SK-N-SH treated with all-trans-retinoic acid at 6 μM for 48 hours (cell line): Measurements from ENCODE around the gene WASF1.

Source experiments
- ATAC-seq: fragments of 200-7000 bp; cut with Tn5 transposase; 3 replicates; pipeline ENCODE4 v1.9.1; 2020; ENCODE audit warnings: mild to moderate bottlenecking, moderate library complexity
- ARNTL ChIP-seq: fragments of 450-650 bp; formaldehyde crosslinking; IDR thresholded peaks from 2 replicates; pipeline ENCODE4 v1.5.0; 2020; ENCODE audit warnings: low read depth, mild to moderate bottlenecking, moderate library complexity, borderline replicate concordance
- BACH2 ChIP-seq: fragments of 250-450 bp; sonication (Bioruptor Pico); IDR thresholded peaks from 2 replicates; pipeline ENCODE4 v1.9.0; 2021; ENCODE audit warnings: mild to moderate bottlenecking, borderline replicate concordance
- CSDC2 ChIP-seq: fragments of 250-450 bp; sonication (Bioruptor Pico); IDR thresholded peaks from 2 replicates; pipeline ENCODE4 v1.5.0; 2020; ENCODE audit warnings: mild to moderate bottlenecking, moderate library complexity
- ESRRG ChIP-seq: fragments of 250-450 bp; sonication (Bioruptor Pico); IDR thresholded peaks from 2 replicates; pipeline ENCODE4 v1.6.1; 2021; ENCODE audit warnings: mild to moderate bottlenecking
- ISL1 ChIP-seq: fragments of 250-450 bp; sonication (Bioruptor Pico); IDR thresholded peaks from 2 replicates; pipeline ENCODE4 v2.1.2; 2022; ENCODE audit warnings: mild to moderate bottlenecking, moderate library complexity
- OSR1 ChIP-seq: fragments of 250-450 bp; sonication (Bioruptor Pico); IDR thresholded peaks from 2 replicates; pipeline ENCODE4 v1.8.0; 2022; ENCODE audit warnings: moderate library complexity, mild to moderate bottlenecking, inconsistent platforms
- PPARA ChIP-seq: fragments of 250-450 bp; sonication (Bioruptor Pico); IDR thresholded peaks from 2 replicates; pipeline ENCODE4 v1.5.0; 2020; ENCODE audit warnings: mild to moderate bottlenecking, borderline replicate concordance
- RARB ChIP-seq: fragments of 250-450 bp; sonication (Bioruptor Pico); IDR thresholded peaks from 2 replicates; pipeline ENCODE4 v1.8.0; 2021; ENCODE audit warnings: mild to moderate bottlenecking, moderate library complexity
- SNAI2 ChIP-seq: fragments of 250-450 bp; sonication (Bioruptor Pico); IDR thresholded peaks from 2 replicates; pipeline ENCODE4 v1.5.0; 2020; ENCODE audit warnings: mild to moderate bottlenecking, moderate library complexity
- TCF4 ChIP-seq: fragments of 250-450 bp; sonication (Bioruptor Pico); IDR thresholded peaks from 2 replicates; pipeline ENCODE4 v1.8.0; 2021; ENCODE audit warnings: mild to moderate bottlenecking, moderate library complexity, borderline replicate concordance
- TOX ChIP-seq: fragments of 250-450 bp; sonication (Bioruptor Pico); IDR thresholded peaks from 2 replicates; pipeline ENCODE4 v1.8.0; 2021; ENCODE audit warnings: mild to moderate bottlenecking, moderate library complexity, borderline replicate concordance
- ZC3H10 ChIP-seq: fragments of 250-450 bp; sonication (Bioruptor Pico); IDR thresholded peaks from 2 replicates; pipeline ENCODE4 v1.5.1; 2021; ENCODE audit warnings: mild to moderate bottlenecking, moderate library complexity
- ZFP3 ChIP-seq: fragments of 250-450 bp; sonication (Bioruptor Pico); IDR thresholded peaks from 2 replicates; pipeline ENCODE4 v1.5.0; 2020; ENCODE audit warnings: mild to moderate bottlenecking, moderate library complexity
- ZFP30 ChIP-seq: fragments of 450-650 bp; formaldehyde crosslinking; IDR thresholded peaks from 2 replicates; pipeline ENCODE4 v1.5.0; 2022; ENCODE audit warnings: mild to moderate bottlenecking, moderate library complexity
- ZNF565 ChIP-seq: fragments of 450-650 bp; formaldehyde crosslinking; conservative IDR thresholded peaks from 2 replicates; pipeline ENCODE4 v1.5.0; 2020; ENCODE audit warnings: low read depth, mild to moderate bottlenecking, moderate library complexity
- ZNF8 ChIP-seq: fragments of 450-650 bp; formaldehyde crosslinking; IDR thresholded peaks from 2 replicates; pipeline ENCODE4 v1.5.0; 2020; ENCODE audit warnings: mild to moderate bottlenecking, moderate library complexity
- TF ChIP-seq, protein P1 (sequence below): fragments of 250-450 bp; sonication (Bioruptor Pico); IDR thresholded peaks from 2 replicates; pipeline ENCODE4 v1.8.0; 2021; ENCODE audit warnings: low read depth, mild to moderate bottlenecking, moderate library complexity, borderline replicate concordance
- TF ChIP-seq, protein P2 (sequence below): fragments of 250-450 bp; sonication (Bioruptor Pico); IDR thresholded peaks from 2 replicates; pipeline ENCODE4 v1.5.1; 2021; ENCODE audit warnings: mild to moderate bottlenecking, moderate library complexity
- TF ChIP-seq, protein P3 (sequence below): fragments of 250-450 bp; sonication (Bioruptor Pico); IDR thresholded peaks from 2 replicates; pipeline ENCODE4 v1.5.1; 2020; ENCODE audit warnings: low read depth, mild to moderate bottlenecking, moderate library complexity
- TF ChIP-seq, protein P4 (sequence below): fragments of 250-450 bp; sonication (Bioruptor Pico); IDR thresholded peaks from 2 replicates; pipeline ENCODE4 v1.8.0; 2020; ENCODE audit warnings: mild to moderate bottlenecking, moderate library complexity, borderline replicate concordance

WASF1 gene

DNA sequence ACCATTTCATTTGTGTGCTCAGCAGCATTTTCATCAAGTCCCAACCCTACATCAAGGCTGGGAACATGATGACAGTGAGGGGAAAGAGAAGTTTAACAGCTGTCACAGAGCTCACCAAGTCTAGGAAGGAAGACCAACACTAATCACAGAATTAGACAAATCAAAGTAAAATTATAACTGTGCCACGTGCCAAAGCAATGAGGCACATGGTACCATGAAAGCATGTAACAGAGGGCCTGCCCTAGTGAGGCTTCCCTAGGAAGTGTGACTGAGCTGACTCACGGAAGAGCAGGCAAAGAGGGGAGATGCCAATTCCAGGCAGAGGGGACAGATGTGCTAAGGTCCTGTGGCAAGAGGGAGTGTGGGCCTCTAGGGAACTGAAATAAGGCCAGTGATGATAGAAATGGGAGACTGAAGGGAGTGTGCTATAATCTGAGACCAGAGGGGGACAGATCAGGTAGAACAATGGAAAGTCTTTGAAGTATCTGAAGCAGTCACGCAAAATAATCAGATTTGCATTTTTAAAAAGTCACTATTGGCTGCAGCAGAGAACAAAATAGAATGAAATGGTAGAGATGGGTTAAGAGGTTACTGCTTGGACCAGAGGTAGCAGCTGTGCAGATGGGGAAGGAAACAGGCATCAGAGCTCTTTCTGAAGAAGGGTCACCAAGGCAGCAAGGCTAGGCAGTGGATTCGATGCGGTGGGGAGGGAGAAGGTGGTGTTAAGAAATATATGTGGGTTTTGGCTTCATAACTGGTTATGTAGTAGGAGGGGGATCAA is 114.5 kb downstream of the WASF1 start:
- TF ChIP-seq ZFP3 (CRISPR knock-in tag) (no peak), ZNF8 (no peak), ZNF565 (CRISPR knock-in tag) (no peak), ZFP30 (CRISPR knock-in tag) (no peak), ZC3H10 (CRISPR knock-in tag) (no peak), ISL1 (CRISPR knock-in tag) (no peak), SNAI2 (no peak), RARB (CRISPR knock-in tag) (no peak), TOX (CRISPR knock-in tag) (no peak), OSR1 (no peak), PPARA (no peak), TCF4 (CRISPR knock-in tag) (no peak)
- TF ChIP-seq, protein P1, sequence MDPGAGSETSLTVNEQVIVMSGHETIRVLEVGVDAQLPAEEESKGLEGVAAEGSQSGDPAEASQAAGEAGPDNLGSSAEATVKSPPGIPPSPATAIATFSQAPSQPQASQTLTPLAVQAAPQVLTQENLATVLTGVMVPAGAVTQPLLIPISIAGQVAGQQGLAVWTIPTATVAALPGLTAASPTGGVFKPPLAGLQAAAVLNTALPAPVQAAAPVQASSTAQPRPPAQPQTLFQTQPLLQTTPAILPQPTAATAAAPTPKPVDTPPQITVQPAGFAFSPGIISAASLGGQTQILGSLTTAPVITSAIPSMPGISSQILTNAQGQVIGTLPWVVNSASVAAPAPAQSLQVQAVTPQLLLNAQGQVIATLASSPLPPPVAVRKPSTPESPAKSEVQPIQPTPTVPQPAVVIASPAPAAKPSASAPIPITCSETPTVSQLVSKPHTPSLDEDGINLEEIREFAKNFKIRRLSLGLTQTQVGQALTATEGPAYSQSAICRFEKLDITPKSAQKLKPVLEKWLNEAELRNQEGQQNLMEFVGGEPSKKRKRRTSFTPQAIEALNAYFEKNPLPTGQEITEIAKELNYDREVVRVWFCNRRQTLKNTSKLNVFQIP (CRISPR knock-in tag): no peak
- TF ChIP-seq, protein P2, sequence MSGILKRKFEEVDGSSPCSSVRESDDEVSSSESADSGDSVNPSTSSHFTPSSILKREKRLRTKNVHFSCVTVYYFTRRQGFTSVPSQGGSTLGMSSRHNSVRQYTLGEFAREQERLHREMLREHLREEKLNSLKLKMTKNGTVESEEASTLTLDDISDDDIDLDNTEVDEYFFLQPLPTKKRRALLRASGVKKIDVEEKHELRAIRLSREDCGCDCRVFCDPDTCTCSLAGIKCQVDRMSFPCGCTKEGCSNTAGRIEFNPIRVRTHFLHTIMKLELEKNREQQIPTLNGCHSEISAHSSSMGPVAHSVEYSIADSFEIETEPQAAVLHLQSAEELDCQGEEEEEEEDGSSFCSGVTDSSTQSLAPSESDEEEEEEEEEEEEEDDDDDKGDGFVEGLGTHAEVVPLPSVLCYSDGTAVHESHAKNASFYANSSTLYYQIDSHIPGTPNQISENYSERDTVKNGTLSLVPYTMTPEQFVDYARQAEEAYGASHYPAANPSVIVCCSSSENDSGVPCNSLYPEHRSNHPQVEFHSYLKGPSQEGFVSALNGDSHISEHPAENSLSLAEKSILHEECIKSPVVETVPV (CRISPR knock-in tag): no peak
- TF ChIP-seq, protein P3, sequence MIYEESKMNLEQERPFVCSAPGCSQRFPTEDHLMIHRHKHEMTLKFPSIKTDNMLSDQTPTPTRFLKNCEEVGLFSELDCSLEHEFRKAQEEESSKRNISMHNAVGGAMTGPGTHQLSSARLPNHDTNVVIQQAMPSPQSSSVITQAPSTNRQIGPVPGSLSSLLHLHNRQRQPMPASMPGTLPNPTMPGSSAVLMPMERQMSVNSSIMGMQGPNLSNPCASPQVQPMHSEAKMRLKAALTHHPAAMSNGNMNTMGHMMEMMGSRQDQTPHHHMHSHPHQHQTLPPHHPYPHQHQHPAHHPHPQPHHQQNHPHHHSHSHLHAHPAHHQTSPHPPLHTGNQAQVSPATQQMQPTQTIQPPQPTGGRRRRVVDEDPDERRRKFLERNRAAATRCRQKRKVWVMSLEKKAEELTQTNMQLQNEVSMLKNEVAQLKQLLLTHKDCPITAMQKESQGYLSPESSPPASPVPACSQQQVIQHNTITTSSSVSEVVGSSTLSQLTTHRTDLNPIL: no peak
- no peak for ATAC-seq

DNA sequence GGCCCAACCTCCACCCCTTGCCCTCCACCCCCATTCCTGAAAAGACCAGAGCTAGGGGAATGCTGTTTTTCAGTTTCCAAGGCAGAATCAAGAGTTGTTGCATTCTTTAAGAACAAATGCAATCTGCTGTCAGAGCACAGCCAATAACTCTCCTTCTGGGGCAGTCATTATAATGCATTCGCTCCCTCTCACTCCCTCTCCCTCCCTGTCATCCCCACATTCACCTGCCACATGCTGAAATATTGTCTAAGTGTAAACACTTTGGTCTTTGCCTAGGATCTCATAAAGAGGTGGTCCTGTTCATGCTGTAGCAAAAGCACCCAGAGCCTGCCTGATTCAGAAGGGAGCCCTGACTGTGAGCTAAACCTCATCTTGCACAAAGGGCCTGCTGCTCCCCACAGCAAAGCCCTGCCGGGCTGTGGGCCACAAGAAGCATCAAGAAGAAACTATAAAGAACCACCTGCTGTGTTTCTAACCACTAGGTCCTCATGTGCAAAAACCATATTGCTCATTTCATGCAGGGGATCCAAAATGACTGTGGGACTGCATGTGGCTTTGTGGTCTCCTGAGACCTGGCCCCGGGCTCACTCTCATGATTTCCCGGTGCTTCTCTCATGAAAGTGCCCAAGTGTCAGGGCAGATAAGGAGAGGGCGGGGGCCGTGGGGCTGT is 115.7 kb downstream of the WASF1 start:
- no peak for ATAC-seq
- TF ChIP-seq OSR1: no peak
- TF ChIP-seq ZNF8: no peak
- no peak for TF ChIP-seq ESRRG
- TF ChIP-seq, protein P4, sequence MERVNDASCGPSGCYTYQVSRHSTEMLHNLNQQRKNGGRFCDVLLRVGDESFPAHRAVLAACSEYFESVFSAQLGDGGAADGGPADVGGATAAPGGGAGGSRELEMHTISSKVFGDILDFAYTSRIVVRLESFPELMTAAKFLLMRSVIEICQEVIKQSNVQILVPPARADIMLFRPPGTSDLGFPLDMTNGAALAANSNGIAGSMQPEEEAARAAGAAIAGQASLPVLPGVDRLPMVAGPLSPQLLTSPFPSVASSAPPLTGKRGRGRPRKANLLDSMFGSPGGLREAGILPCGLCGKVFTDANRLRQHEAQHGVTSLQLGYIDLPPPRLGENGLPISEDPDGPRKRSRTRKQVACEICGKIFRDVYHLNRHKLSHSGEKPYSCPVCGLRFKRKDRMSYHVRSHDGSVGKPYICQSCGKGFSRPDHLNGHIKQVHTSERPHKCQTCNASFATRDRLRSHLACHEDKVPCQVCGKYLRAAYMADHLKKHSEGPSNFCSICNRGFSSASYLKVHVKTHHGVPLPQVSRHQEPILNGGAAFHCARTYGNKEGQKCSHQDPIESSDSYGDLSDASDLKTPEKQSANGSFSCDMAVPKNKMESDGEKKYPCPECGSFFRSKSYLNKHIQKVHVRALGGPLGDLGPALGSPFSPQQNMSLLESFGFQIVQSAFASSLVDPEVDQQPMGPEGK (CRISPR knock-in tag): no peak
- TF ChIP-seq BACH2 (CRISPR knock-in tag): no peak
- no peak for TF ChIP-seq ZFP30 (CRISPR knock-in tag)
- TF ChIP-seq TCF4 (CRISPR knock-in tag): no peak
- no peak for TF ChIP-seq ISL1 (CRISPR knock-in tag)
- no peak for TF ChIP-seq ARNTL (CRISPR knock-in tag)
- TF ChIP-seq, protein P3: no peak

DNA sequence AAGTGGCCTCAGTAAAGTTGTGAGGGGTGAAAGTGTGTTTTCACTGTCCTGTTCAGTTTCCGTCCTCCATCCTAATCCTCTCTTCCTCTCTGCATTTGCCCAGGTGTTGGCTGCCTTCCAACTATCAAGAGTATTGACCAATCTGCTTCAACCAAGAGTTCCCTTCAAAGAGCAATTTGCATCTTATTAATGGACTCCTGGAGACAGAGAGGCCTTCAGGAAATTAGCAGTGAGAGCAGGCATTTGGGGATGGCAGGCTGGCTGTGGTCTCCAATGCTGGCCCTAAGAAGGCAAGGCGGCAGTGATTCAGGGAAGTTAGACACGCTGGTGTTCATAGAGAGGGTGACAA is 124.1 kb downstream of the WASF1 start:
- ATAC-seq: no peak
- TF ChIP-seq CSDC2 (no peak), OSR1 (no peak), TCF4 (CRISPR knock-in tag) (no peak), ZNF565 (CRISPR knock-in tag) (no peak), TOX (CRISPR knock-in tag) (no peak), ISL1 (CRISPR knock-in tag) (no peak), PPARA (no peak), ZFP30 (CRISPR knock-in tag) (no peak), ZC3H10 (CRISPR knock-in tag) (no peak), SNAI2 (no peak)
- TF ChIP-seq, protein P2 (CRISPR knock-in tag): no peak
- TF ChIP-seq, all 23 proteins: peak for 0
